Activated CD8-positive, alpha-beta T cell treated with anti-CD3 and anti-CD28 coated beads for 36 hours (primary cell): ENCODE results near the gene ANKRD34C. TPM values are rescaled to one million over a fixed set of nuclear protein-coding genes. Genes with fewer than 3 reads are reported as not detected.

Experiments used
- ATAC-seq: fragments of 200-7000 bp; cut with Tn5 transposase; one replicate; pipeline ENCODE4 v1.10.0; 2021; ENCODE audit warnings: mild to moderate bottlenecking, moderate library complexity
- CTCF ChIA-PET: fragments of 350-600 bp; sonication (Branson Sonifier 250); formaldehyde crosslinking; loops from one replicate; lab custom pipeline; 2021; ENCODE audit warnings: antibody characterized with exemption; lab: Charles Lee
- POLR2A ChIA-PET: fragments of 350-600 bp; sonication (Branson Sonifier 250); formaldehyde crosslinking; loops from one replicate; lab custom pipeline; 2021; ENCODE audit warnings: antibody characterized with exemption; lab: Charles Lee
- DNase-seq: peaks from one replicate; pipeline ENCODE4 v3.0.0-alpha.2; 2020
- H3K27ac Mint-ChIP-seq: one replicate; pipeline ENCODE4 v1.8.0; 2021; ENCODE audit warnings: mild to moderate bottlenecking, mixed read lengths
- H3K27me3 Mint-ChIP-seq: one replicate; pipeline ENCODE4 v1.8.0; 2021; ENCODE audit warnings: mixed read lengths
- H3K36me3 Mint-ChIP-seq: one replicate; pipeline ENCODE4 v1.8.0; 2021; ENCODE audit warnings: low read depth, mixed read lengths
- H3K4me1 Mint-ChIP-seq: one replicate; pipeline ENCODE4 v1.8.0; 2021; ENCODE audit warnings: low read depth, mixed read lengths
- H3K4me3 Mint-ChIP-seq: one replicate; pipeline ENCODE4 v1.8.0; 2021; ENCODE audit warnings: mild to moderate bottlenecking, moderate library complexity, mixed read lengths
- H3K9me3 Mint-ChIP-seq: one replicate; pipeline ENCODE4 v1.8.0; 2021; ENCODE audit warnings: mixed read lengths
- intact Hi-C: fragments of 100-400 bp; cut with micrococcal nuclease; formaldehyde crosslinking; loops from one replicate; pipeline ENCODE4 v1.10.0; 2022
- total RNA-seq, 2 experiments: library from RNA; stranded (reverse); gene quantifications; one replicate each; pipeline ENCODE4 v1.2.3, GENCODE V29; 2021
- TF ChIP-seq, protein P1 (sequence below): fragments of 200-600 bp; IDR thresholded peaks from one replicate; pipeline ENCODE4 v1.8.0; 2022; ENCODE audit warnings: antibody characterized with exemption, mild to moderate bottlenecking

The ANKRD34C gene
- total RNA-seq, 2 experiments from 2014 or later = not detected

DNA sequence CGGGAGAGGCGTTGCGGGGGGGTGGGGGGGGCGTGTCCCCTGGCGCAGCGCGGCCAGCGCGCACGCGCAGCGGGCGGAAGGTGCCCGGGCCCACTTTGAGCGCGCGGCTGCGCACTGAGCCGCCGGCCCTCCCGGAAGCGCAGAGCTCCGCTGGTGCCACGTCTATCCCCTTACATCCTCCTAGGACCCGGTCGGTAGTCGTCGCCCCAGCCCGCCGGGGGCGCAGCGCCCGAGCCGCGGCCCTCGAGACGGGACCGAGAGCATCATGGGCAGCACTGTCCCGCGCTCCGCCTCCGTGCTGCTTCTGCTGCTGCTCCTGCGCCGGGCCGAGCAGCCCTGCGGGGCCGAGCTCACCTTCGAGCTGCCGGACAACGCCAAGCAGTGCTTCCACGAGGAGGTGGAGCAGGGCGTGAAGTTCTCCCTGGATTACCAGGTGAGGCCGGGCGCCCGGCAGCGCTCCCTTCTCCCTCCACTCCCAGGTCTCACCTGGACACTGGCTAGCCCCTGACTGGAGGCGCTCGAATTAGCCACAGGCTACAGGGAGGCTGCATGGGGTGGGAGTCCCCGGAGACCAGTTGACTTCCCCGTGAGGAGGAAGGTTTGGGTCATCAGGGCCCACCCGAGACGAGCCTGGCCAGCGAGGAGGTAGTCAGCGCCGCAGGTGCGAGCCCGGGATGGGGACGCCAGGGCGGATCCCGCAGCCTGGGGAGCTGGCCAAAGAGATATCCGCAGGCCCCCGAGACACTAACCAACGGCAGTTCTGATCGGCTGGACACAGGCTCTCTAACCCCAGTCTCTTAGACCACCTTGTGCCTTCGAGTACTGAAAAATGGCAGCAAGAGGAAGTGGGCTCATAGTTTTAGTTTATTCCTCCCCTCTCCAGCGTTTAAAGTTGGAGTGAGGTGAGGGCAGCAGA is 28.7 kb downstream of the ANKRD34C start, which contains the start of gene TMED3:
TSS of gene TMED3 (plus strand) at position 128 of the 916 bp plus-strand sequence. CDS start at position 266, 138 bp downstream.
- intact Hi-C loops = no loop called here
- CTCF ChIA-PET = interaction anchor here (1.0 kb wide), 1 partner anchor 12 kb away, joined by 5 read pairs; no protein-coding TSS in a partner anchor
- peaks cover 41% of the 10 kb centered on the region for H3K36me3 Mint-ChIP-seq
- peak within 1 kb of the TSS; percentile 21 for H3K27ac Mint-ChIP-seq
- H3K4me1 Mint-ChIP-seq = peaks cover 48% of the 10 kb centered on the region
- no peaks in the 10 kb centered on the region for H3K9me3 Mint-ChIP-seq
- H3K4me3 Mint-ChIP-seq = peak within 1 kb of the TSS; percentile 77
- POLR2A ChIA-PET = interaction anchor here (0.5 to 1.3 kb wide), 4 partner anchors 53 to 654 kb away, joined by 3 read pairs; no protein-coding TSS in a partner anchor
- ATAC-seq (peak; percentile 99), DNase-seq (peak; percentile 87)
- peaks cover 9% of the 10 kb centered on the region for H3K27me3 Mint-ChIP-seq
- TF ChIP-seq, protein P1, sequence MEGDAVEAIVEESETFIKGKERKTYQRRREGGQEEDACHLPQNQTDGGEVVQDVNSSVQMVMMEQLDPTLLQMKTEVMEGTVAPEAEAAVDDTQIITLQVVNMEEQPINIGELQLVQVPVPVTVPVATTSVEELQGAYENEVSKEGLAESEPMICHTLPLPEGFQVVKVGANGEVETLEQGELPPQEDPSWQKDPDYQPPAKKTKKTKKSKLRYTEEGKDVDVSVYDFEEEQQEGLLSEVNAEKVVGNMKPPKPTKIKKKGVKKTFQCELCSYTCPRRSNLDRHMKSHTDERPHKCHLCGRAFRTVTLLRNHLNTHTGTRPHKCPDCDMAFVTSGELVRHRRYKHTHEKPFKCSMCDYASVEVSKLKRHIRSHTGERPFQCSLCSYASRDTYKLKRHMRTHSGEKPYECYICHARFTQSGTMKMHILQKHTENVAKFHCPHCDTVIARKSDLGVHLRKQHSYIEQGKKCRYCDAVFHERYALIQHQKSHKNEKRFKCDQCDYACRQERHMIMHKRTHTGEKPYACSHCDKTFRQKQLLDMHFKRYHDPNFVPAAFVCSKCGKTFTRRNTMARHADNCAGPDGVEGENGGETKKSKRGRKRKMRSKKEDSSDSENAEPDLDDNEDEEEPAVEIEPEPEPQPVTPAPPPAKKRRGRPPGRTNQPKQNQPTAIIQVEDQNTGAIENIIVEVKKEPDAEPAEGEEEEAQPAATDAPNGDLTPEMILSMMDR = no peak

DNA sequence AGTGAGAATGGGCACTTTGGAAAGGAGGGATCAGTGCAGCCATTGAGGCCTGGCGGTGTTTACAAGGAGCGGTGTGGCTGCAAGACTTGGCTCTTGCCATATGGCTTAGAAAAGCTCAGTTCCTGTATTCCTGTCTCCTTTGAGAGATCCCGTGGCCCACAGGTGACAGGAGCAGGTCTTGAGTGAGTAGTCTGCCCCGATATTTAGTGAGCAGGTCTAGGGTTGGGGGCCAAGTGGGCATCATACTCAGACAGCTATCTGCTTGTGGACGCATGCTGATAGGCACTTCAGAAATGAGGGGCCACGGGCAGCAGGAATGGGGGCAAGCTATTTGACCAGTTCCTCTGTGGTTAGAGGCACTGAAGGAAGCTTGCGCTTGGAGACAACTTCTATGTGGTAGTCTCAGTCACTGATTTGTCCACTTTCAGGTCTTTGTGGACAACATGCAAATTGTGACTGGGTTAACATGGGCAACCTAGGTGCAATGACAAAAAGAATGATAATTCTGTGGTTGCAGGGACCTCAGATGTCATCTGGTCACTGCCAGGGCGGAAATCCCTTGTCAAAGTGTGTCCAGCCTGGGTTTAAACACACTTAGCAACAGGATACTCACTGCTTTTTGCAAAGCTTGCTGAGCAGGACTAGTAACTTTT is 29.5 kb downstream of the ANKRD34C start:
- no peaks in the 10 kb centered on the region for H3K9me3 Mint-ChIP-seq
- ChIA-PET CTCF (interaction anchor here (1.1 to 1.9 kb wide), 2 partner anchors 14 to 15 kb away, joined by 3 to 4 read pairs; no protein-coding TSS in a partner anchor), POLR2A (interaction anchor here (0.8 to 1.3 kb wide), 2 partner anchors 435 to 653 kb away, joined by 3 read pairs; no protein-coding TSS in a partner anchor)
- DNase-seq = peak; percentile 15
- H3K27me3 Mint-ChIP-seq = peaks cover 9% of the 10 kb centered on the region
- no peak for ATAC-seq
- peaks cover 52% of the 10 kb centered on the region for H3K4me1 Mint-ChIP-seq
- peak overlapping the region; percentile 21 for H3K27ac Mint-ChIP-seq
- TF ChIP-seq, protein P1 = no peak
- H3K36me3 Mint-ChIP-seq = peaks cover 49% of the 10 kb centered on the region
- peak overlapping the region; percentile 77 for H3K4me3 Mint-ChIP-seq
- intact Hi-C loops = no loop called here

DNA sequence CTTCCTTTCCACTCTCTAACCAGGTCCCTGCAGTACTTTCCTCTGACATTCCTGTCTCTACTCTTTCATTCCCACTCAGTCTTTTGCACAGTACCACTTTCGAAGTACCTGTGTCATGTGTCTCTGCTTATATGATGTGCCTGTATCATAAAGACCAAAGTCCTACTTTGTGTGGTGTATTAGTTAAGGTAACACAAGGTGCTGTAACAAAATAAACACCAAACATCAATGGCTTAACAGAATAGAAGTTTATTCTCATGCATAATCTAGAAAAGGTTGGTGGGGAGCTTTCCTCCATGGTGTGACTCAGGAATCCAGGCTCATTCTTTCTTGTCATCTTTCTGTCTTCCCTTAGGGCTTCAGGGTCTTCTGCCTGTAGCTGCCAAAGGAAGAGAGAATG is 31.7 kb downstream of the ANKRD34C start:
- Mint-ChIP-seq H3K27me3 (no peaks in the 10 kb centered on the region), H3K9me3 (no peaks in the 10 kb centered on the region), H3K4me3 (no peak overlapping the region), H3K27ac (no peak overlapping the region), H3K4me1 (peaks cover 55% of the 10 kb centered on the region), H3K36me3 (peaks cover 69% of the 10 kb centered on the region)
- TF ChIP-seq, protein P1 = no peak
- ATAC-seq (no peak), DNase-seq (no peak)
- ChIA-PET CTCF (no interaction called here), POLR2A (no interaction called here)
- intact Hi-C loops = no loop called here

DNA sequence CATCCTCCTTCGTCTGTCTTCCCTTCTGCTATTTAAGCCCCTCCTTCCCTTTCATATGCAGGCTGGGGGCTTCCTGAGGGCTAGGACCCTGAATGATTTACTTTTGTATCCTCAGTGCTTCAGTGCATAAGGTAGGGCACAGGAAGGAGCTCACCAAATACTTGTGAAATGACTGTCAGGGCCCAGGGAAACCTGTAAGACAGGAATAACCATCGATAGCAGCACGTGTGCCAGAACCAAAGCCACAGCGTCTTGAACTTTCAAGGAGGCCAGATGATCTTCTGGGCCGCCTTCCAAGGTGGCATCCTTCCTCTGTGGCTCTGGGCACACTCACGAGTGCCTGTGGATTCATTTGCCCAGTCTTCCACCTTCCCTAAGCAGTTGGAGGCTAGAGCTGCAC is 32.3 kb downstream of the ANKRD34C start:
- H3K36me3 Mint-ChIP-seq = peaks cover 74% of the 10 kb centered on the region
- no peaks in the 10 kb centered on the region for H3K27me3 Mint-ChIP-seq
- TF ChIP-seq, protein P1 = no peak
- CTCF ChIA-PET = no interaction called here
- intact Hi-C loops = no loop called here
- H3K9me3 Mint-ChIP-seq = no peaks in the 10 kb centered on the region
- no peak for ATAC-seq
- POLR2A ChIA-PET = no interaction called here
- no peak overlapping the region for H3K27ac Mint-ChIP-seq
- H3K4me1 Mint-ChIP-seq = peaks cover 60% of the 10 kb centered on the region
- DNase-seq = no peak
- H3K4me3 Mint-ChIP-seq = no peak overlapping the region
